ENCODE results near the gene KSR1. TPM values are rescaled to one million over a fixed set of nuclear protein-coding genes. Genes with fewer than 3 reads are reported as not detected.
"Not testable (repeated sequence)": the region's sequence is repeated elsewhere in the genome, so short reads cannot be mapped to it uniquely, and the experiment has no call there.

The KSR1 gene
- total and polyA plus RNA-seq, 9 of the 15 experiments (the other 6 are each of a cell fraction or from before 2014, with no cell fraction given): 1.4 to 51.7 (median 18.4) TPM

GRCh38 chr17:27412158-27412557, 44.1 kb upstream of the KSR1 start:
- H2AFZ ChIP-seq (ENCODE audit: low read depth, low read length); H3K79me2 ChIP-seq (ENCODE audit: control insufficient read depth, insufficient read depth, low read length); H3K27ac ChIP-seq (ENCODE audit: extremely low read depth, low read depth, low read length); H4K20me1 ChIP-seq (replicated peaks; ENCODE audit: control insufficient read depth, insufficient read depth, low read length); FAIRE-seq; in situ Hi-C loops (cut with MboI); DNase-seq (ENCODE audit: extremely low read depth in 1 of 4, low spot score in 3 of 4); H3K4me2 ChIP-seq (ENCODE audit: insufficient read depth, low read length); H3K27me3 ChIP-seq (ENCODE audit: control insufficient read depth in 2 of 2, insufficient read depth in 2 of 2, low read length in 2 of 2); CTCF ChIA-PET (ENCODE audit: low intra/inter-chr PET ratio); H3K9ac ChIP-seq (ENCODE audit: insufficient read depth in 1 of 2, low read depth in 2 of 2, low read length in 2 of 2); H3K36me3 ChIP-seq (ENCODE audit: control insufficient read depth, insufficient read depth, low read length); intact Hi-C loops (cut with micrococcal nuclease); H3K4me1 ChIP-seq (replicated peaks in 1 of 2; ENCODE audit: control insufficient read depth in 2 of 2, insufficient read depth in 2 of 2, low read length in 2 of 2); BruUV-seq (replicated peaks); ATAC-seq; H3K9me1 ChIP-seq (ENCODE audit: control insufficient read depth, insufficient read depth, low read length); H3K9me3 ChIP-seq (replicated peaks; ENCODE audit: control insufficient read depth, insufficient read depth, low read depth, low read length); H3K4me3 ChIP-seq: not testable (repeated sequence)
- 52% methylated on average over 9 of the region's 9 CpGs for WGBS (ENCODE audit: insufficient coverage, low coverage, missing lambda C conversion rate)
- TF ChIP-seq BCOR (IDR thresholded peaks at IDR 0.05): peak; percentile 54; the same call in 1 of the 2 replicates
- peak; percentile 33 to 59; a peak in 2 of 4 replicates for TF ChIP-seq TRIM24 (IDR thresholded peaks at IDR 0.05)
- TF ChIP-seq CEBPB (tag; IDR thresholded peaks at IDR 0.05): peak; percentile 99
- TF ChIP-seq IRF9 (tag; IDR thresholded peaks at IDR 0.05): peak; percentile 90
- TF ChIP-seq CEBPG (CRISPR knock-in tag; IDR thresholded peaks at IDR 0.05): peak; percentile 81
- peak; percentile 66 to 97 for TF ChIP-seq CEBPG (tag; conservative IDR thresholded peaks at IDR 0.05 in 1 of 2, IDR thresholded peaks at IDR 0.05 in 1 of 2)
- 0 out of 2 replicates have a peak, but pooled peaks have one; percentile 22 for TF ChIP-seq SMARCA5 (IDR thresholded peaks at IDR 0.05)
- POLR2A ChIA-PET: interaction anchor here (1.1 to 1.9 kb wide), 3 partner anchors 9 to 10 kb away, joined by 4 to 6 read pairs (median 5); no protein-coding TSS in a partner anchor
